MCF 10A (cell line): Measurements from ENCODE around the gene BMP6. TPM values are rescaled to one million over a fixed set of nuclear protein-coding genes. Genes with fewer than 3 reads are reported as not detected.
A peak's percentile ranks its signal among the peaks of the same experiment; 100 is the strongest.

ENCODE experiments used
- BruUV-seq: library from RNA; stranded (reverse); fragments of 400-500 nt; replicated peaks from 2 replicates; lab custom pipeline; 2021; lab: Mats Ljungman, UMichigan
- CTCF ChIA-PET: fragments of 300-600 bp; sonication (Branson Sonifier 250); formaldehyde crosslinking; extraction: SDS; loops from one replicate; lab custom pipeline; 2021; ENCODE audit warnings: antibody characterized with exemption, inconsistent platforms; lab: Yijun Ruan, JAX
- POLR2A ChIA-PET: fragments of 300-600, 350-650 bp; sonication (Branson Sonifier 250); formaldehyde crosslinking; extraction: SDS; loops from one replicate; lab custom pipeline; 2020; ENCODE audit warnings: antibody characterized with exemption, inconsistent platforms; lab: Yijun Ruan, JAX
- DNase-seq: peaks from one replicate; pipeline ENCODE4 v3.0.0-alpha.2; 2018; ENCODE audit not compliant: unreplicated experiment
- H3K27ac Mint-ChIP-seq: one replicate; pipeline ENCODE4 v1.8.0; 2022; ENCODE audit warnings: mild to moderate bottlenecking, low read depth, mixed read lengths; ENCODE audit not compliant: unreplicated experiment
- H3K27me3 Mint-ChIP-seq: one replicate; pipeline ENCODE4 v1.8.0; 2022; ENCODE audit warnings: mixed read lengths; ENCODE audit not compliant: insufficient read depth, unreplicated experiment
- H3K36me3 Mint-ChIP-seq: one replicate; pipeline ENCODE4 v1.8.0; 2022; ENCODE audit warnings: mild to moderate bottlenecking, moderate library complexity, mixed read lengths; ENCODE audit not compliant: insufficient read depth, unreplicated experiment
- H3K4me1 Mint-ChIP-seq: one replicate; pipeline ENCODE4 v1.8.0; 2022; ENCODE audit warnings: mixed read lengths; ENCODE audit not compliant: insufficient read depth, unreplicated experiment
- H3K4me3 Mint-ChIP-seq: one replicate; pipeline ENCODE4 v1.8.0; 2022; ENCODE audit warnings: mild to moderate bottlenecking, moderate library complexity, mixed read lengths; ENCODE audit not compliant: unreplicated experiment
- H3K9me3 Mint-ChIP-seq: one replicate; pipeline ENCODE4 v1.8.0; 2022; ENCODE audit warnings: mixed read lengths; ENCODE audit not compliant: unreplicated experiment
- intact Hi-C: fragments of 100-400 bp; cut with micrococcal nuclease; formaldehyde crosslinking; loops from 2 replicates; pipeline ENCODE4 v1.14.1; 2022
- total RNA-seq: library from RNA; stranded (reverse); gene quantifications from 2 replicates; pipeline ENCODE4 v1.2.3, GENCODE V29; 2022
- TF ChIP-seq, protein P1 (sequence below): fragments of 200-600 bp; IDR thresholded peaks from one replicate; pipeline ENCODE4 v1.8.0; 2022; ENCODE audit warnings: antibody characterized with exemption, mild to moderate bottlenecking; ENCODE audit not compliant: unreplicated experiment

The BMP6 gene
- total RNA-seq, 1 experiment from 2014 or later = 0.12 TPM

DNA sequence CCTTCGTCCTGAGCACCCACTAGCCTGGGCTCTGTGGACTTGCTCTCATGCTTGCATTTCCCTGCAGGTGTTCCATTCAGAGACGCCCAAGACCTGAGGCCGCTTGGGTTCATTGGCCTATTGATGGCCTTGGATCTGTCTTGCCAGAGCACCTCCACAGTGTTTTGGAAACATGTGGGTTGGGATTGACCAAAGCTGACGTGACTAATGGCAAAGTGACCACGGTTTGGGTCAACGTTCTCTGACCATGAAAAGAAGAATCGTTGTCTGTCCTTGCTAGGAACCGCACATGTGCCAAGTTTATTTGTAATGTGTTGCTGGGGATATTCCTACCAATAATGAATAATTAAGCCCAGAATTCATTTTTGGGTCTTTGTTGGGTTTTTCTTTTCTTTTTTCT is 29.8 kb upstream of the BMP6 start:
- Mint-ChIP-seq H3K27ac (no peak overlapping the region), H3K27me3 (no peaks in the 10 kb centered on the region), H3K9me3 (peaks cover 7% of the 10 kb centered on the region), H3K4me1 (peaks cover 27% of the 10 kb centered on the region), H3K4me3 (no peak overlapping the region), H3K36me3 (peaks cover 4% of the 10 kb centered on the region)
- CTCF ChIA-PET = interaction anchor here (0.6 kb wide), 1 partner anchor 79 kb away, joined by 3 read pairs; no protein-coding TSS in a partner anchor
- TF ChIP-seq, protein P1, sequence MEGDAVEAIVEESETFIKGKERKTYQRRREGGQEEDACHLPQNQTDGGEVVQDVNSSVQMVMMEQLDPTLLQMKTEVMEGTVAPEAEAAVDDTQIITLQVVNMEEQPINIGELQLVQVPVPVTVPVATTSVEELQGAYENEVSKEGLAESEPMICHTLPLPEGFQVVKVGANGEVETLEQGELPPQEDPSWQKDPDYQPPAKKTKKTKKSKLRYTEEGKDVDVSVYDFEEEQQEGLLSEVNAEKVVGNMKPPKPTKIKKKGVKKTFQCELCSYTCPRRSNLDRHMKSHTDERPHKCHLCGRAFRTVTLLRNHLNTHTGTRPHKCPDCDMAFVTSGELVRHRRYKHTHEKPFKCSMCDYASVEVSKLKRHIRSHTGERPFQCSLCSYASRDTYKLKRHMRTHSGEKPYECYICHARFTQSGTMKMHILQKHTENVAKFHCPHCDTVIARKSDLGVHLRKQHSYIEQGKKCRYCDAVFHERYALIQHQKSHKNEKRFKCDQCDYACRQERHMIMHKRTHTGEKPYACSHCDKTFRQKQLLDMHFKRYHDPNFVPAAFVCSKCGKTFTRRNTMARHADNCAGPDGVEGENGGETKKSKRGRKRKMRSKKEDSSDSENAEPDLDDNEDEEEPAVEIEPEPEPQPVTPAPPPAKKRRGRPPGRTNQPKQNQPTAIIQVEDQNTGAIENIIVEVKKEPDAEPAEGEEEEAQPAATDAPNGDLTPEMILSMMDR = no peak
- POLR2A ChIA-PET = no interaction called here
- DNase-seq = no peak
- intact Hi-C loops = loop anchor here (10.0 kb wide), 1 partner anchor 51 kb away; no protein-coding TSS in a partner anchor
- no TSS peak for BruUV-seq

GRCh38 chr6:7697432-7697819 is 28.5 kb upstream of the BMP6 start:
- peaks cover 18% of the 10 kb centered on the region for H3K4me1 Mint-ChIP-seq
- peak overlapping the region; percentile 87 for H3K27ac Mint-ChIP-seq

DNA sequence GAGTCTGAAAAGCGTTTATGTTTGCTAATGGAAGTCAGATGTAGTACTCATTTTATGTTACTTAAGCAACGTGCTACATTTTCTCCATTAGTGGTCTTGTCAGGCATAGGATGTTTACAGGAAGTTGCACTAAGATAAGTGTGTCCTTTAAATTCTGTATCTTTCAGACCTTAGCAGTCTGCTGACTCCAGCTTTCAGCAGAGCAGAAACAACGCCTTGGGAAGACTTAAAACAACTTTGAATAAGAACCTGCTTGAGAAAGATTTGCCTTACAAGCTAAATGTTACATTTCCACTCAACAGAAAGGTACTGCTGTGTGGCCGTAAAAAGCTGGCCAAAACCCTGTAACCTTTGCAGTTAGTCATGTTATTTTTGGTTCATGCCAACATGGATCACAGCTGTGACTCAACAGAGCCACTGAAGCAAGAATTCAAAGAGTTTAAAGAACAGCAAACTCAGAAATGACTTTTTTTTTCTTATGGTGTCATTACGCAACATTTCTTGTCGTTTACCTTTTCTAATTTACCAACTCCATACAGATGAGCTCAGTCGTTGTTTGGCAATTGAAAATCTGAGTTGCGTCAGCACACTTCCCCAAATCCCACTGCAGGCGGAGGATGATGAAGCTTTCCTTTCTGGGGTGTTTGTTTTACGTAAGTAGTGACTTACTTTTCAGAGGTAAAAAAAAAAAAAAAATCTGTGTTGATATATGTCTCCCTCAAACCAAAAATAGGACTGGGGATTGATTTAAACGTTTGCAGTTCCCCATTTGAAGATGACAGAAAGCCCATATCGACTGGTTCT is 27.9 kb upstream of the BMP6 start:
- intact Hi-C loops = loop anchor here (10.0 kb wide), 1 partner anchor 53 kb away; no protein-coding TSS in a partner anchor
- H3K36me3 Mint-ChIP-seq = no peaks in the 10 kb centered on the region
- CTCF ChIA-PET = interaction anchor here (0.7 to 1.8 kb wide), 5 partner anchors 12 to 87 kb away, joined by 3 to 7 read pairs (median 4); no protein-coding TSS in a partner anchor
- TF ChIP-seq, protein P1 = no peak
- peaks cover 7% of the 10 kb centered on the region for H3K9me3 Mint-ChIP-seq
- POLR2A ChIA-PET = interaction anchor here (0.6 to 1.6 kb wide), 18 partner anchors 10 to 430 kb away, joined by 3 to 10 read pairs (median 4); partner anchors contain the start of gene DSP
- H3K4me1 Mint-ChIP-seq = peaks cover 16% of the 10 kb centered on the region
- no peaks in the 10 kb centered on the region for H3K27me3 Mint-ChIP-seq
- peak overlapping the region; percentile 87 for H3K27ac Mint-ChIP-seq
- DNase-seq = peak; percentile 96
- no TSS peak for BruUV-seq
- H3K4me3 Mint-ChIP-seq = peak overlapping the region; percentile 59

More at GRCh38 chr6:7697432-7697819, 28.5 kb upstream of the BMP6 start:
- ChIA-PET POLR2A (interaction anchor here (0.9 to 1.6 kb wide), 6 partner anchors 9 to 387 kb away, joined by 3 to 8 read pairs (median 6); no protein-coding TSS in a partner anchor), CTCF (no interaction called here)
- intact Hi-C loops = loop anchor here (10.0 kb wide), 1 partner anchor 53 kb away; no protein-coding TSS in a partner anchor
- peak overlapping the region; percentile 59 for H3K4me3 Mint-ChIP-seq
- peaks cover 7% of the 10 kb centered on the region for H3K9me3 Mint-ChIP-seq
- H3K36me3 Mint-ChIP-seq = no peaks in the 10 kb centered on the region
- H3K27me3 Mint-ChIP-seq = no peaks in the 10 kb centered on the region
- BruUV-seq = no TSS peak
- TF ChIP-seq, protein P1 = no peak
- no peak for DNase-seq

GRCh38 chr6:7701212-7701834 is 24.6 kb upstream of the BMP6 start:
- CTCF ChIA-PET = no interaction called here
- H3K9me3 Mint-ChIP-seq = peaks cover 7% of the 10 kb centered on the region

More at GRCh38 chr6:7701212-7701834, 24.6 kb upstream of the BMP6 start:
- H3K27ac Mint-ChIP-seq = no peak overlapping the region
- H3K4me1 Mint-ChIP-seq = peaks cover 16% of the 10 kb centered on the region
- TF ChIP-seq, protein P1 = no peak
- no TSS peak for BruUV-seq
- intact Hi-C loops = no loop called here
- H3K27me3 Mint-ChIP-seq = no peaks in the 10 kb centered on the region
- POLR2A ChIA-PET = interaction anchor here (0.7 kb wide), 1 partner anchor 10 kb away, joined by 3 read pairs; no protein-coding TSS in a partner anchor
- H3K4me3 Mint-ChIP-seq = no peak overlapping the region
- no peak for DNase-seq
- no peaks in the 10 kb centered on the region for H3K36me3 Mint-ChIP-seq
